B cell (primary cell): Measurements from ENCODE around the gene MED17. TPM values are rescaled to one million over a fixed set of nuclear protein-coding genes. Genes with fewer than 3 reads are reported as not detected.

Experiments
- ATAC-seq: fragments of 200-7000 bp; cut with Tn5 transposase; one replicate; pipeline ENCODE4 v1.10.0; 2021; ENCODE audit warnings: low read depth, mild to moderate bottlenecking, moderate number of reproducible peaks, moderate library complexity
- CTCF ChIA-PET: fragments of 350-600 bp; sonication (Branson Sonifier 250); formaldehyde crosslinking; loops from one replicate; lab custom pipeline; 2021; ENCODE audit warnings: antibody characterized with exemption, inconsistent platforms; lab: Charles Lee
- POLR2A ChIA-PET: fragments of 350-600 bp; sonication (Branson Sonifier 250); formaldehyde crosslinking; loops from one replicate; lab custom pipeline; 2021; ENCODE audit warnings: antibody characterized with exemption; lab: Charles Lee
- DNase-seq: peaks from one replicate; pipeline ENCODE4 v3.0.0; 2013
- H2AFZ ChIP-seq: 2 replicates; pipeline ENCODE4 v1.6.1; 2012; ENCODE audit warnings: mild to moderate bottlenecking, low read depth, low read length; ENCODE audit not compliant: insufficient read depth, poor library complexity, severe bottlenecking
- H3K27ac ChIP-seq, 2 donors: 1 replicate in 1 of 2; 2 replicates in 1 of 2; pipeline ENCODE4 v1.5.1; 2012 to 2013; ENCODE audit warnings: low read length in 2 of 2, mild to moderate bottlenecking in 2 of 2, moderate library complexity in 1 of 2
- H3K27me3 ChIP-seq, 4 experiments: fragments of 200-600 bp in 1 of 4; sonication (generic) in 1 of 4; replicated peaks in 1 of 4; 1 replicate in 2 of 4; 2 replicates in 2 of 4; pipeline versions ENCODE4 v1.6.1 to v1.7.0; 2013 to 2016; ENCODE audit warnings: low read length in 3 of 4, mild to moderate bottlenecking in 2 of 4, mixed read lengths in 1 of 4, moderate library complexity in 1 of 4; ENCODE audit not compliant: insufficient read depth in 4 of 4, control insufficient read depth in 3 of 4; ENCODE audit errors: control extremely low read depth in 1 of 4
- H3K36me3 ChIP-seq, 2 experiments: replicated peaks in 1 of 2; 1 replicate in 1 of 2; 2 replicates in 1 of 2; pipeline versions ENCODE4 v1.6.1 to v1.7.1; 2013; ENCODE audit warnings: low read length in 1 of 2; ENCODE audit not compliant: insufficient read depth in 2 of 2, control insufficient read depth in 1 of 2; ENCODE audit errors: control extremely low read depth in 1 of 2, extremely low read depth in 1 of 2
- H3K4me1 ChIP-seq, 2 donors: fragments of 200-600 bp in 1 of 2; sonication (generic) in 1 of 2; 1 replicate in 1 of 2; 2 replicates in 1 of 2; pipeline versions ENCODE4 v1.5.1 to v1.6.1; 2013 to 2017; ENCODE audit warnings: low read length in 2 of 2; ENCODE audit not compliant: control insufficient read depth in 2 of 2, insufficient read depth in 2 of 2
- H3K4me2 ChIP-seq: replicated peaks from 2 replicates; pipeline ENCODE3; 2012; ENCODE audit warnings: mild to moderate bottlenecking, low read depth, low read length; ENCODE audit not compliant: poor library complexity, severe bottlenecking
- H3K4me3 ChIP-seq, 5 experiments: fragments of 200-600 bp in 1 of 5; sonication (generic) in 1 of 5; 1 replicate in 3 of 5; 2 replicates in 2 of 5; pipeline versions ENCODE4 v1.5.1 to v1.7.0; 2011 to 2016; ENCODE audit warnings: low read length in 4 of 5, mild to moderate bottlenecking in 4 of 5, low read depth in 2 of 5, control low read depth in 1 of 5, moderate library complexity in 1 of 5; ENCODE audit not compliant: insufficient read depth in 1 of 5; ENCODE audit errors: control extremely low read depth in 1 of 5, extremely low read depth in 1 of 5
- H3K79me2 ChIP-seq: fragments of 200-600 bp; sonication (generic); one replicate; pipeline ENCODE4 v1.6.0; 2016; ENCODE audit warnings: low read length; ENCODE audit not compliant: control insufficient read depth, insufficient read depth
- H3K9ac ChIP-seq: fragments of 200-600 bp; sonication (generic); 2 replicates; pipeline ENCODE4 v1.6.1; 2017; ENCODE audit warnings: mild to moderate bottlenecking, low read length, moderate library complexity
- H3K9me3 ChIP-seq, 3 donors: one replicate each; pipeline versions ENCODE4 v1.6.1 to v1.7.1; 2013; ENCODE audit warnings: low read length in 2 of 3; ENCODE audit not compliant: control insufficient read depth in 2 of 3, insufficient read depth in 1 of 3; ENCODE audit errors: control extremely low read depth in 1 of 3
- H4K20me1 ChIP-seq: 2 replicates; pipeline ENCODE4 v1.6.0; 2012; ENCODE audit warnings: mild to moderate bottlenecking, low read length; ENCODE audit not compliant: insufficient read depth, control insufficient read depth, poor library complexity, severe bottlenecking
- H3K27ac Mint-ChIP-seq: one replicate; pipeline ENCODE4 v1.8.0; 2021; ENCODE audit warnings: mixed read lengths
- H3K27me3 Mint-ChIP-seq: one replicate; pipeline ENCODE4 v1.8.0; 2021; ENCODE audit warnings: mixed read lengths
- H3K4me1 Mint-ChIP-seq: one replicate; pipeline ENCODE4 v1.8.0; 2021; ENCODE audit warnings: mixed read lengths
- H3K4me3 Mint-ChIP-seq: one replicate; pipeline ENCODE4 v1.8.0; 2021; ENCODE audit warnings: mixed read lengths
- H3K9me3 Mint-ChIP-seq: one replicate; pipeline ENCODE4 v1.8.0; 2022; ENCODE audit warnings: mixed read lengths; ENCODE audit not compliant: insufficient read depth
- EZH2 ChIP-seq: IDR thresholded peaks from 2 replicates; pipeline ENCODE4 v1.6.1; 2012; ENCODE audit warnings: borderline replicate concordance, low read depth, mild to moderate bottlenecking, moderate library complexity, low read length; ENCODE audit not compliant: insufficient read depth, poor library complexity, severe bottlenecking
- WGBS: methylation state at CpG from one replicate; pipeline ENCODE4 v1.1.5; 2013; ENCODE audit warnings: missing lambda C conversion rate; ENCODE audit not compliant: insufficient coverage; 5-methylcytosine and 5-hydroxymethylcytosine counted together
- intact Hi-C: fragments of 100-400 bp; cut with micrococcal nuclease; formaldehyde crosslinking; loops from one replicate; pipeline ENCODE4 v1.10.0; 2022
- polyA plus RNA-seq: library from polyadenylated mRNA; depleted of rRNA; stranded (reverse); fragments of >200 nt; gene quantifications from 2 replicates; pipeline ENCODE4 v1.2.3, GENCODE V29; 2012
- total RNA-seq, 2 donors: library from RNA; stranded (reverse); fragments of 120-200 nt in 1 of 2; gene quantifications; 1 replicate in 1 of 2; 2 replicates in 1 of 2; pipeline versions ENCODE4 v1.2.3 to v1.2.4, GENCODE V29; 2013 to 2022
- TF ChIP-seq, protein P1 (sequence below): fragments of 200-600 bp; IDR thresholded peaks from one replicate; pipeline ENCODE4 v1.8.0; 2022; ENCODE audit warnings: antibody characterized with exemption, mild to moderate bottlenecking

MED17 gene
- total and polyA plus RNA-seq, 2 donors (not counting 1 experiment from before 2014, with no cell fraction given) = 26.1 to 78.1 TPM

- Histone ChIP-seq H3K27ac (peak overlapping the region; percentile 90 to 96), H3K27me3 (no peaks in the 10 kb centered on the region), H2AFZ (peak overlapping the region; percentile 89), H3K4me2 (peak overlapping the region; percentile 91), H3K9ac (peak overlapping the region; percentile 92), H3K4me3 (peak overlapping the region; percentile 73 to 98 (median 92)), H3K4me1 (peaks cover 36 to 39% of the 10 kb centered on the region in 2 donors), H4K20me1 (peaks cover 22% of the 10 kb centered on the region), H3K9me3 (no peaks in the 10 kb centered on the region), H3K36me3 (peaks cover 0 to 33% of the 10 kb centered on the region in 2 experiments), H3K79me2 (peaks cover 78% of the 10 kb centered on the region)
- ChIA-PET CTCF (interaction anchor here (0.7 to 4.5 kb wide), 10 partner anchors 25 to 387 kb away, joined by 3 to 43 read pairs (median 5); partner anchors contain the start of genes CEP295, MED17 and PANX1), POLR2A (interaction anchor here (0.9 to 2.9 kb wide), 7 partner anchors 10 to 387 kb away, joined by 3 to 38 read pairs (median 9); partner anchors contain the start of genes CEP295, MED17 and PANX1)
- Mint-ChIP-seq H3K4me1 (peaks cover 60% of the 10 kb centered on the region), H3K4me3 (peak overlapping the region; percentile 98), H3K27ac (peak overlapping the region; percentile 98), H3K9me3 (no peaks in the 10 kb centered on the region), H3K27me3 (no peaks in the 10 kb centered on the region)
- intact Hi-C loops = loop anchor here (1.0 to 10.0 kb wide), 5 partner anchors 24 to 751 kb away; partner anchors contain the start of genes ANKRD49, CEP295, MED17 and MRE11
- ATAC-seq = no peak
- no peak for DNase-seq
- 0% methylated on average over 4 of the region's 8 CpGs for WGBS
- no peak for TF ChIP-seq EZH2
- TF ChIP-seq, protein P1, sequence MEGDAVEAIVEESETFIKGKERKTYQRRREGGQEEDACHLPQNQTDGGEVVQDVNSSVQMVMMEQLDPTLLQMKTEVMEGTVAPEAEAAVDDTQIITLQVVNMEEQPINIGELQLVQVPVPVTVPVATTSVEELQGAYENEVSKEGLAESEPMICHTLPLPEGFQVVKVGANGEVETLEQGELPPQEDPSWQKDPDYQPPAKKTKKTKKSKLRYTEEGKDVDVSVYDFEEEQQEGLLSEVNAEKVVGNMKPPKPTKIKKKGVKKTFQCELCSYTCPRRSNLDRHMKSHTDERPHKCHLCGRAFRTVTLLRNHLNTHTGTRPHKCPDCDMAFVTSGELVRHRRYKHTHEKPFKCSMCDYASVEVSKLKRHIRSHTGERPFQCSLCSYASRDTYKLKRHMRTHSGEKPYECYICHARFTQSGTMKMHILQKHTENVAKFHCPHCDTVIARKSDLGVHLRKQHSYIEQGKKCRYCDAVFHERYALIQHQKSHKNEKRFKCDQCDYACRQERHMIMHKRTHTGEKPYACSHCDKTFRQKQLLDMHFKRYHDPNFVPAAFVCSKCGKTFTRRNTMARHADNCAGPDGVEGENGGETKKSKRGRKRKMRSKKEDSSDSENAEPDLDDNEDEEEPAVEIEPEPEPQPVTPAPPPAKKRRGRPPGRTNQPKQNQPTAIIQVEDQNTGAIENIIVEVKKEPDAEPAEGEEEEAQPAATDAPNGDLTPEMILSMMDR = no peak
Observed at GRCh38 chr11:93741882-93742226, 42.2 kb upstream of the MED17 start.

DNA sequence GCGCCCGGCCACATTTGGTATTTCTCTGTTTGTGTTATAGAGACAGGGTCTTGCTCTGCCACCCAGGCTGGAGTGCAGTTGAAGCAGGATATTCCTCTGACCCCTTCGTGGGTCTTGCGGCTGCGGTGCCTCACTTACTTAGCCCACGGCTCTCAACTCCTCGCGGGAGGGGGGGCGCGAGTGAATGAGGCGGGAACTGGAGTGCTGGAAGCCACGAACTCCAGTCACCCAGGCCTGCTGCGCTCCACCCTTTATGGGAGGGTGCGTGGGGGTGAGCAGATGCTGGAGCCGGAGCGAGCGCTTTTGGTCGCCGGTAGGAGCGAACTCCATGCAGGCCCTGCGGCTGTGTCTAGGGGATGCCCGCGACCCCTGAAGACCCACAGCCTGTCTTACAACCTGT is 40.8 kb upstream of the MED17 start:
- no peak overlapping the region for H2AFZ ChIP-seq
- no peak overlapping the region for H3K4me3 ChIP-seq
- Mint-ChIP-seq H3K9me3 (no peaks in the 10 kb centered on the region), H3K27me3 (no peaks in the 10 kb centered on the region), H3K27ac (no peak overlapping the region), H3K4me1 (peaks cover 46% of the 10 kb centered on the region), H3K4me3 (peak overlapping the region; percentile 39)
- WGBS = 93% methylated on average over 21 of the region's 23 CpGs
- peaks cover 22% of the 10 kb centered on the region for H4K20me1 ChIP-seq
- no peak for TF ChIP-seq EZH2
- TF ChIP-seq, protein P1 = no peak
- POLR2A ChIA-PET = no interaction called here
- H3K4me2 ChIP-seq = no peak overlapping the region
- CTCF ChIA-PET = no interaction called here
- H3K36me3 ChIP-seq = peaks cover 0 to 18% of the 10 kb centered on the region in 2 experiments
- intact Hi-C loops = loop anchor here (10.0 kb wide), 1 partner anchor 548 kb away; the partner anchor contains the start of gene SLC36A4
- no peak overlapping the region for H3K27ac ChIP-seq
- H3K9me3 ChIP-seq = no peaks in the 10 kb centered on the region
- H3K79me2 ChIP-seq = peaks cover 64% of the 10 kb centered on the region
- H3K9ac ChIP-seq = no peak overlapping the region
- H3K4me1 ChIP-seq = peaks cover 25 to 29% of the 10 kb centered on the region in 2 donors
- no peak for DNase-seq
- ATAC-seq = no peak
- no peaks in the 10 kb centered on the region for H3K27me3 ChIP-seq
